Fibroblast of pulmonary artery (primary cell): ENCODE data around the gene GCSAML.

Experiments used
- DNase-seq: peaks from one replicate; pipeline ENCODE4 v3.0.0-alpha.2; 2010; ENCODE audit warnings: low read depth
- H3K4me3 ChIP-seq: replicated peaks from 2 replicates; pipeline ENCODE4 v1.5.1; 2011; ENCODE audit warnings: low read depth, mild to moderate bottlenecking, control low read depth, low read length, moderate library complexity
- CTCF ChIP-seq: IDR thresholded peaks from 2 replicates; pipeline ENCODE4 v1.5.1; 2011; ENCODE audit warnings: mild to moderate bottlenecking, control low read depth, low read length, inconsistent platforms; ENCODE audit errors: missing control alignments

The GCSAML gene

GRCh38 chr1:247562198-247562597 is 13.3 kb downstream of the GCSAML start:
- no peak for TF ChIP-seq CTCF
- H3K4me3 ChIP-seq = no peak overlapping the region
- no peak for DNase-seq

DNA sequence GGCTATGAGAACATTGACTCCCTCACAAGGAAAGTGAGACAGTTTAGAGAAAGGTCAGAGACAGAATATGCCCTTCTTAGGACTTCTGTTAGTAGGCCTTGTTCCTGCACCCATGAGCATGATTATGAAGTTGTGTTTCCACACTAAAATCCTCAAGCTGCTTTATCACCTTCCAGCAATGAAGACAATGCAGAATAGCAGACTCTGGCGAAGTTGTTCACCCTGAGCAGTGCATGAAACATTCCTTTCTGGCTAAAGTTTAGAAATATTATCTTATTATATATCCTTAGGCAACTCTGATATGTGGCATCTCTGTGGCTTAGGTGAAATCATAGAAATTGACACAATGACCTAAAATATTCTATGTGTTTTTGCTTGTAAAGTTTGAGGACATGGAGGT is 25.3 kb downstream of the GCSAML start:
- TF ChIP-seq CTCF = no peak
- DNase-seq = no peak
- no peak overlapping the region for H3K4me3 ChIP-seq

GRCh38 chr1:247574664-247575063 is 25.7 kb downstream of the GCSAML start:
- no peak overlapping the region for H3K4me3 ChIP-seq
- TF ChIP-seq CTCF = no peak
- no peak for DNase-seq

GRCh38 chr1:247576514-247576913 is 27.6 kb downstream of the GCSAML start:
- peak; percentile 6 for DNase-seq
- TF ChIP-seq CTCF = peak; percentile 24
- no peak overlapping the region for H3K4me3 ChIP-seq

DNA sequence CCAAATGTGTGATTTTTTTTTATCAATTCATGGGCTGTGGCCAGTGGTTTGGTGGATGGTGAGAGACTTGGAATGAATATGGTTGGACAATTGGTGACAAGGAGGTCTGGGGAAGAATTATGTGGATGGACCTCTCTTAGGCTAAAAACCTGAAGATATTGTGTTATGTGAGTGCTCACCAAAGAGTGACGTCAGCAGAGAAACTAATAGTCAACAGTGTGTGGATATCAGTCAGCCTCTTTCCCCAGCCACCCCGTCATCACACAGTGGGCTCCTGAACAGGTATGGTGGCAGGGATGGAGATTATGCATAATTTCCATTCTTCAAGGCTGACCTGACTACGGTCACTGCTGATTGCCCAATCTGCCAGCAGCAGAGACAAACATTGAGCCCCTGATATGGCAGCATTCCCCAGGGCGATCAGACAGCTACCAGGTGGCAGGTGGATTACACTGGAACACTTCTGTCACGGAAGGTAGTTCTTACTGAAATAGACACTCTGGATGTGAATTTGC is 30.1 kb downstream of the GCSAML start:
- no peak overlapping the region for H3K4me3 ChIP-seq
- TF ChIP-seq CTCF = no peak
- no peak for DNase-seq

GRCh38 chr1:247588060-247588459 is 39.1 kb downstream of the GCSAML start, which contains the start of gene OR2G2:
Gene OR2G2, plus strand, starts transcription at chr1:247588360. Its CDS starts 0 bp downstream, at chr1:247588360.
- H3K4me3 ChIP-seq = no peak within 1 kb of the TSS
- no peak for TF ChIP-seq CTCF
- no peak for DNase-seq

GRCh38 chr1:247605286-247605685 is 56.4 kb downstream of the GCSAML start, which contains the start of gene OR2G3:
Gene OR2G3, plus strand, starts transcription at chr1:247605586. Its CDS starts 0 bp downstream, at chr1:247605586.
- H3K4me3 ChIP-seq = no peak within 1 kb of the TSS
- DNase-seq = no peak
- TF ChIP-seq CTCF = no peak
